ENCODE data around the gene RRAD. TPM values are rescaled to one million over a fixed set of nuclear protein-coding genes. Genes with fewer than 3 reads are reported as not detected.
A peak's percentile ranks its signal among the peaks of the same experiment; 100 is the strongest.

RRAD gene
- total and polyA plus RNA-seq, 2 of the 4 experiments (the other 2 are of a cell fraction), result 1.3 to 2.1 TPM

GRCh38 chr16:66970775-66971720, 45.7 kb upstream of the RRAD start:
- no peak overlapping the region for H2BK120ac ChIP-seq (ENCODE audit: low read depth, low read length)
- no TSS peak for BruUV-seq (replicated peaks)
- peaks cover 17% of the 10 kb centered on the region; the same call in 1 of the 2 replicates for H3K27me3 ChIP-seq (ENCODE audit: control insufficient read depth, insufficient read depth, low read length)
- H2AK5ac ChIP-seq (ENCODE audit: low read depth, low read length), result no peak overlapping the region
- H3K23ac ChIP-seq (ENCODE audit: low read depth, low read length), result no peak overlapping the region
- intact Hi-C loops (cut with micrococcal nuclease) (no loop called here), in situ Hi-C loops (cut with MboI; ENCODE audit: low sequenced_read_pairs) (no loop called here), dilution Hi-C loops (cut with HindIII; ENCODE audit: low sequenced_read_pairs, unreplicated experiment) (no loop called here)
- no peak overlapping the region for H3K9ac ChIP-seq (ENCODE audit: low read depth, low read length)
- no peak overlapping the region for H3K4me3 ChIP-seq (ENCODE audit: insufficient read depth, low read depth, low read length)
- H4K8ac ChIP-seq (ENCODE audit: low read depth in 2 of 2, low read length in 2 of 2), result no peak overlapping the region
- H3K9me3 ChIP-seq (ENCODE audit: control insufficient read depth, insufficient read depth, low read length), result no peaks in the 10 kb centered on the region
- peak; percentile 80 for DNase-seq
- no peak overlapping the region for H3K27ac ChIP-seq (ENCODE audit: insufficient read depth, low read length)
- ChIA-PET CTCF (interaction anchor here (1.0 to 1.4 kb wide), 3 partner anchors 10 to 70 kb away, joined by 3 to 4 read pairs (median 3); partner anchors contain the start of gene CES3), POLR2A (ENCODE audit: unreplicated experiment) (no interaction called here)
- no peak overlapping the region for H3K4me2 ChIP-seq (ENCODE audit: low read depth, low read length)
- no peak overlapping the region for H2AK9ac ChIP-seq (replicated peaks; ENCODE audit: low read depth, low read length, poor library complexity)
- H4K20me1 ChIP-seq (ENCODE audit: insufficient read depth, low read length), result no peaks in the 10 kb centered on the region
- peak; percentile 59; the same call in 1 of the 2 replicates for TF ChIP-seq FOS (IDR thresholded peaks at IDR 0.05; ENCODE audit: low read depth, low read length)
- no peak for TF ChIP-seq ELK1 (IDR thresholded peaks at IDR 0.05; ENCODE audit: borderline replicate concordance, low read depth, low read length)
- H2BK5ac ChIP-seq (ENCODE audit: low read depth, low read length, poor library complexity, severe bottlenecking), result no peak overlapping the region
- ATAC-seq (ENCODE audit: low read depth), result peak; percentile 72
- H4K91ac ChIP-seq (ENCODE audit: insufficient read depth, low read depth, low read length), result no peak overlapping the region
- no peak overlapping the region for H3K4ac ChIP-seq (ENCODE audit: low read depth, low read length)
- H3K36me3 ChIP-seq (ENCODE audit: control insufficient read depth, insufficient read depth, low read length), result no peaks in the 10 kb centered on the region
- H2BK15ac ChIP-seq (ENCODE audit: low read depth, low read length), result no peak overlapping the region
- H3K9me1 ChIP-seq (ENCODE audit: insufficient read depth, low read length), result no peaks in the 10 kb centered on the region
- no peak overlapping the region for H3K14ac ChIP-seq (replicated peaks; ENCODE audit: low read depth, low read length)
- no peak overlapping the region for H2BK20ac ChIP-seq (ENCODE audit: low read depth, low read length)
- H3K56ac ChIP-seq (ENCODE audit: extremely low read depth, insufficient read depth, low read length), result no peak overlapping the region
- no peak overlapping the region for H3K18ac ChIP-seq (ENCODE audit: low read depth, low read length)
- WGBS, 2 experiments (ENCODE audit: extremely low coverage in 2 of 2, insufficient read length in 1 of 2), result 79% methylated on average over 4 of the region's 10 CpGs; no CpG with 5 or more reads in 1 of the 2 experiments
- no peak overlapping the region for H2AFZ ChIP-seq (replicated peaks; ENCODE audit: low read length, poor library complexity)
- H4K5ac ChIP-seq (ENCODE audit: low read depth, low read length), result no peak overlapping the region
- H3K4me1 ChIP-seq (ENCODE audit: control insufficient read depth, insufficient read depth, low read length), result no peaks in the 10 kb centered on the region
- no peaks in the 10 kb centered on the region for H3K79me1 ChIP-seq (ENCODE audit: low read depth in 1 of 2, low read length in 2 of 2)

All from IMR-90 (cell line).